ENCODE results near the gene NECTIN1.

GRCh38 chr11:119641983-119642745, 86.8 kb downstream of the NECTIN1 start:
- no peak for TF ChIP-seq POLR2AphosphoS5 (IDR thresholded peaks at IDR 0.05)
- TF ChIP-seq CTCF (IDR thresholded peaks at IDR 0.05) = peak; percentile 18 to 53 (median 36)

Measured in upper lobe of left lung (tissue), 4 donors.